SIG-M5 treated with dmso at 0.1 percent for 504 hours (cell line): ENCODE measurements around the gene PRKD3.

Experiments used
- DNase-seq: peaks from one replicate; lab custom pipeline; 2025; ENCODE audit not compliant: unreplicated experiment; lab: John Stamatoyannopoulos, UW

PRKD3 gene

DNA sequence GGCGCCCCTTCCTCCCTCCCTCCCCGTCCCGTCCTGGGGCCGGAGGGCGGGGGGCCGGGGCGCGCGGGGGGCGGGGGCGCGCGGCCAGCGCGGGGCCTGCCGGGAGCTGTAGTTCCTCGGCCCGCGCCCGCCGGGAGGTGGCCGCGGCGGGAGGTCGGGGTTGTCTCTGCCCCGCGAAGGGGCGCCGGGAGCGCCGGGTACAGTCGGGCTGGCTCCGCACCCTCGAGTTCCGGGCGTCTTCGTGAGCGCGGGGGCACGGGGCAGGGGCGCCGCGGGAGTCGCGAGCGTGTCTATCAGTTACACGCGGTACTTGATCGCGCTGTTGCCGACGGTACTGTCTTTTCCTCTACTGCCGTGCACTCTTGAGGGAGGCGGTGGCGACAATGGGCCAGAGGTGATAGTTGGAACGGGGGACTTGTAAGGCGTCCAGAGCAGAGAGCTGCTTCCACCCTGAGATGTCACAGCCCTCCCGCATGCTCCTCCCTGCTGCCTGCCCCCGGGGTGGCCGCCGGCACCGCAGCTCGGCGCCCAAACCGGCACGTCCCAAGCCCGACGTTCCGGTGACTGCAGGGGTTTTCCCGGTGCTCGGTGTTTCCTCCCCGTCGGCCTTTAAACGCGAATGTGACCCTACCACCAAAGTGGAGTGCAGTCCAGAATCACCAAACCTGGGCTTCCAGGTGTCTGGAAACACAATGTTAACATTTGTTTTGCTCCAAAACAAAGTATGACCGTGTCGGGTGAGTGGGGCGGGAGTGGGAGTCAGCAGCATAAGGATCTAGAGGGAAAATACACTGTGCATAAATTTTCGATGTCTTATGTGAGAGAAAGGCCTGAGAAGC, at the start of gene PRKD3:
PRKD3 (minus strand) TSS at position 48 of the 839 bp plus-strand sequence. CDS start 8,309 bp downstream, outside the sequence.
- DNase-seq = peak; percentile 57

DNA sequence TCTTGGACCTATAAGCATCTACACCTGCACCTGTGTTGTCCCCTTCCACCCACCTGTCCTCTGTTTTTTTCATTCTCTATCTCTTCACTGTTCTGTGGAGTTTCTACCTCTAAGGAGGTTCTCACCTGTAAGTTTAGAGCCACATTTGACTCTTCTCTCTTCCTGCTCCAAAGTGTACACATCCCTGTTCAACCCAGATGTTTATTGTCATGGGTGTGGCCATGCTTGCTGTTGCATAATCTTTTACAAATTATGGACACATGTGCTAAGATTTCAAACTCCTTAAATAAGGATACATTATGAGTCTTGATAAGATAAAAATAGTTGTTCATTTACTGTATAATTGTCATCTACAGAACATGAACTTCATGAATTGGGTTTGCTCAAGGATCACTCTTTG, 47.4 kb upstream of the PRKD3 start:
- DNase-seq = no peak

DNA sequence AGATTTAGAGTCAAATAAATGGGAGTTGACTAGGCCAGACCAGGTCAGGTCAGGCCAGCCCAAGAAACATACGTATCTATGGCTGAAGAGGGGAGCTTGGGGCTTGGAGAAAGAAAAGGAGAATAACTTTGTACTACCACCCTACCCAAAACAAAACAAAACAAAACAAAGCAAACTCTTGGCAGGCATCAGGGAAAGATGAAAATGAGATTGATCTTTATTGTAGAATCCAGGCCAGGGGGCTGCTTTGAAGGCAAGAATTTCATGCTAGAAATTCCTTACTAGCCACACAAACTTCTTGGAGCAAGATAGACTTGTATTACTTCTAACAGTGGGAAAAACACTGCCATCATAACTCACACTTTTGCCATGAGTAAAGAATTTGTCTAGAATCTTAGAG, 46.0 kb upstream of the PRKD3 start:
- DNase-seq = no peak

DNA sequence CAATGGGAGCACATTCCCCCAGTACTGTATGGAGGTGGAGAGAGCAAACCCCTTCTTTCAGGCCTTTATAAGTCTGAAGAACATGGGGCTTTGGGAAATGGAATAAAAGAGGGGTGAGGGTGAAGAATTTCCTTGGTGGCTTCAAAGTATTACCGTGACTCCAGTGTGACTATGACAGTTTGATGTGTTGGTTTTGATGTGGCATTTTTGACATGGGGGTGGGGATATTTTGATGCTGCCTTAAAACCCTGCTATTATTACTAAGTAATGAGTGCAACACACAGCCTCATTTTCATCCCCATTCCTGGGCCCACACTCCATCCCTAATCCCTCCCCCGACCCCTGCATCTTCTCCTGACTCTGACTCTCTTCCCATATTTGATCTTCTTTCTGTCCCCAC, 43.4 kb upstream of the PRKD3 start:
- no peak for DNase-seq

DNA sequence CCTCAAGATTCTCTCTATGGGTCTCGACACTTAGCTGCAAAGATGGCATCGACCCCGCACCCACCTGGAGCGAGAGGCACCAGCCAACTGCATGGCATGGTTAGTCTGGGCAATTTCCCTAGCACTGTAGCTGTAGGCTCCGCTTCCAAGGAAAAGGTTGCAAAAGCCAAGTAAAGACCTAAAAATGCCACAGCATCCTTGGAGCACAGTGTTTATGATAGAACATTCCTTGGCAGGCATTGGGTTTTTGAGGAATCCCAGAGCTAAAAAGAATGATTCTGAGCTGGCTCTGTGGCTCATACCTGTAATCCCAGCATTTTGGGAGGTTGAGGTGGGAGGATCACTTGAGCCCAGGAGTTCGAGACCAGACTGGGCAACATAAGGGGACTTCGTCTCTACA, 42.7 kb upstream of the PRKD3 start:
- DNase-seq = no peak

DNA sequence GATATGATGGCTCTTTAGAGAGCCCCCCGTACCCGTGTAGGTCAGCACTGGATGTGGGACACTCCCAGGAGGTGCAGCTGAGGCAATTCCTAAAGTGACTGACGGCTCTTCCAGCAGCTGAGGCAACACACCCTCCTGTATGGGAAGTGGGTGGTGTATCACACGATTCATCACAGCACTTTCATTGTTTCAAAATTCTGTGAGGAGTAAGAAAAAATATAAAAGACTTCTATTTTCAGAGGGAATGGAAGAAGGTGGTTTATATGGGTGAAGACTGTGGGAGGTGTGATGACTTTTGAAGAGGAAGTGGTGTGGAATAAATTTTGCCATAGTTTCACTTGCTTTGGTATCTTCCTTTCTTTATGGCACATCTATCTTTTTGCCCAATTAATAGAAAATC, 42.1 kb upstream of the PRKD3 start:
- peak; percentile 81 for DNase-seq

DNA sequence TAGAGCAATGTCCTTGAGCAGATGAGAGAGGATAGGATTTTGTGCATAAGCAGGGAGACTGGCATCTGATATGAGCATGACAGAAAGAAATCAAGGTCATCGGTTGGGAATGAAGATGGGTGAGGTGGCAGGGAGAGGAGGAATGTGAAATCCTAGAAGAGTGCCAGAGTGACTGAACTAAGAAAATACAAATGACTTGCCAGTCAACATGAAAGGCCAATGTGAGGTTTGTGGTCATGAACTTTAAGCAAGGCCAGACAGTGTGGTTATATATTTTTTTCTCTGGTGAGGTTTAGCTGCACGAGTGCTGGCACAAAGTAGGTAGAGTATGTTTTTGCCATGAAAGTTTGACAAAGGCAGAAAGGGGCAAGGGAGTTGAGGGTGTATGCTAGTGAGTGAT, 41.0 kb upstream of the PRKD3 start:
- DNase-seq = no peak

DNA sequence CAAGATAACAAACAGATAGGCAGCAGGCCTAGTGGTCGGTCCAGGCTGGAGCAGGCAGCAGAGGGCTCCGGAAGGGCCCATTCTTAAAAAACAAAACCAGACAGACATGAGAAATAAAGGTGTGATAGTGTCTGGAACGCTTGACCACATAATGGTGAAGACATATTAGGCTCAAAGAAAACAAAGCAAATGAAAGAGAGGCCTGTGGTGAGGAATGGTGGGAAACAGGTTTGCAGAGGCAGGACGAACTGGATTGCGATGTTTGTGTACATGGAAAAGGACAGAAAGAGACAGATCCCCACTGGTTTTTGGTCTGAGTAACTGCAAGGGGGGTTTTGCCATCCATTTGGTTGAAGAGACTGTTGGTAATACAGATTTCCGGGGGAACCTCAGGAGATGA, 39.7 kb upstream of the PRKD3 start:
- DNase-seq = no peak

DNA sequence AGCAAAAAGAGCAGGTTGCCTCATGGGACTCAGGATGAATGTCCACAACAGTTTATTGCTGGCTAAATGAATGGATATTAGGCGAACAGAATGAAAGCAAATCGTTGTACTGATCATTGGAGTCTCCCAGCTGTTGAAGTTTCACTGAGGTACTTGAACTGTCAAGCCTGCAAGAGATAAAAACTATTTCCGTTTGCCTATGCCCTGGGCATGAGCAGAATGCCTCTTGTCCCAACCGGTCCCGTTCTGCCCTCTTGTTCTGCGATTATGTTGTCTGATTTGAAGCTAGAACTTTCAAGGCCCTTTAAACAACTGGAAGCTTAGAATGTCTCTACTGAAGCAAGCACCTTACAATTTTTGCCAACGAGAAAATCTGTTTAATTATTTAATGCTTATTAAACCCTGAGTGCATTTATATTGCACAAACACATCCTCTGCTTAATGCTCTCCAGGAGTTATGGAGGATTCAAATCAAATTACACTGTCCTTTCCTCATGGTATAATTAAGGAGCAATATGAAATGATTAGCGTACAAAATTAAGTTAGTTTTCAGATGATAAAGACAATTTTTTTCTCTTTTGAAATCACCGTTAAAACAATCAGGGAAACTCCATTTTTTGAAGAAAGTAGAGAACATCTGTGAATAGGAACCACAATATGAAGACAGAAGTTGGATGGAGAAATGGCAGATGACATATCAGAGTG, 37.5 kb upstream of the PRKD3 start:
- DNase-seq = no peak

DNA sequence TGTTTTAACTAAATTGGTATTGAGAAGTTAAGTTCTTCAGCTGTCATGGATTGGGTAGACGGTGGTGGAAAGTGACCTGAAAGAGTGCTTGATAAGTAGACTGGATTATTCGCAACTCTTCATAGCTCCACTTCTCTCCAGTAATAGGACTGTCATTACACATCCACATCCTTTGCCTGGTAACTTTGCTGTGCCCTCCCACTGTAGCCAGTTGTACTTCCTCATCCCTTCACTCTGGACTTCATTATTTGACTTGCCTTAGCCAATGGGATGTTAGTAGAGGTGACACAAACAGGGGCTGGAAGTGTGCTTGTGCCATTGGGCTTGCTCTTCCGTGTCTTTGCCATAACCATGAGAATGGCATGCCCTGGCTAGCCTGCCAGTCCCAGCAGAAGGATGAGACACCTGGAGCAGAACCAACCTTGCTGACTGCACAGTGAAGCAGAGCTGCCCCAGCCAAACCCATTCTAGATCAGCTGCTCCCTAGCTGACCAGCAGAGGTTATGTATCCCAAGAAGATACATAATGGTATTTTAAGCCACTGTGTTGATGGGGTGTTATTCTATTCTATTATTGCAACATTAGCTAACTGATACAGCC, 36.7 kb upstream of the PRKD3 start:
- DNase-seq = peak; percentile 34

DNA sequence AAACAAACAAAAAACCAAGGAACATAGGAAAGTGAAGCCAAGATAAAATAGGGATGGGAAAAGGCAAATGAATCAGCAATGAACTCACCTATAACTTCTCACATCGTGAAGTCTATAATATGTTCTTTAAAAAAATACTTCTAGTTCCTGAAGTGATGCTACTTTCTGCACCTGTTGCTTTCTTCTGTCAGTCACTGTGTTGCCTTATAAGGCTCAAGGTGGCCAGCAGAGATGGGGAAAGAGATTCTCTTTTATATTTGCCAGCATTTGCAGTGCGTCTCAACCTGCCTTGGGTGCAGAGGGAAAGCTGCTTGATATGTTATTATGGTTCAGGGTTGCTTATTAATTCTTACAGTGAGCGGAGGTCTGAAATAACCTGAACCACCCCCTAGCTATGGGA, 33.8 kb upstream of the PRKD3 start:
- DNase-seq = no peak

DNA sequence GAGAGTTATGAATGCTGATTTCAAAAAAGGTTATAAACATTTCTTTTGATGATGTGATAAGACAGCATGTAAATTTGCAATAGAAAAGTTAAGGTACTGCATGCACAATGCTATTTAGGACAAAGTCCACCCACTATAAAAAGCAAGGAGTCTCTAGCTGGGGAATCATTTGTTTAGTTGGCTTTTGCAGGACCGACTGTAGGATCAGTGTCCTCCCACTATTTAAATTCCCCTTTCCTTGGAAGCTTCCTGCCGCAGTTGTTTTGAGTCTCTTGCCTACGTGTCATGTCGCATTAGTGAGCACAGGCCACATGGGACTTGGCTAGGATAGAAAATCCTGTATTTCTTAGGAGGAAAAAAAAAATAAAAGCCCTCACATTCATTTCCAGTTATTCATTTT, 32.9 kb upstream of the PRKD3 start:
- no peak for DNase-seq

DNA sequence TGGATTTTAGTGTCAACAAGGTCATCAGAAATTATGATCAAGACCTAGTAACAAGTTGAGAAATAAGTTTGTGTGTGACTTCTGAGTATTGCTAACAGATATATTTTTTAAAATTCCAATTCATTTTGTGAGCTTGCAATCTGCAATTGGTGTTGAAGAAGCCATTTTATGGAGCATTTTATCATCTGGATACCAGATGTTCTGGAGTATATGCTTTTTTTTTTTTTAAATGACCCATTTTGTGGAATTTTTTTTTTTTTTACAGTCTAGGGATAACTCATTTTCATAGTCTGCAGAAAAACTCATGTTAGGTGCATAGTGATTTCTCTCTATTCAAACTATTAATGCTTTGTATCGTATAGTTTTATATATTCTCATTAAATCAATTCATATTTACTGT, 32.4 kb upstream of the PRKD3 start:
- no peak for DNase-seq

DNA sequence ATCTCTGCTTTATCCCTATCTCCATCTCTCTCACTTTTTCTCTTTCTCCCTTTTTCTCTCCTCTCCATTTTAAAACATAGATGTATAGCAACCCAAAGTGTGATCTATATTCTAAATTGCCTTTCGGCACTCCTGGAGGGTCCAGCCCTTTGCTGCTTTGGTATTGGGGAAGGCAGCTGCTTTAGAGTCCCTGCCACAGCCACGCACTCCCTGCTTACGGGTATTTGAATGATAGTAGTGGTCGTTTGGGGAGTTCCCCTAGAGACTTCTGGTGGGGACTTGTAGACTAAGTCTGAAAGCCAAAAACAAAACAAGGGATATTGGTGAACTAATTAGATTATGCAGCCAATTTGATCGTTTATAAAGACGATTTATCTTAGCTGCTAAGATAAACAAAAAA, 31.7 kb upstream of the PRKD3 start:
- no peak for DNase-seq

DNA sequence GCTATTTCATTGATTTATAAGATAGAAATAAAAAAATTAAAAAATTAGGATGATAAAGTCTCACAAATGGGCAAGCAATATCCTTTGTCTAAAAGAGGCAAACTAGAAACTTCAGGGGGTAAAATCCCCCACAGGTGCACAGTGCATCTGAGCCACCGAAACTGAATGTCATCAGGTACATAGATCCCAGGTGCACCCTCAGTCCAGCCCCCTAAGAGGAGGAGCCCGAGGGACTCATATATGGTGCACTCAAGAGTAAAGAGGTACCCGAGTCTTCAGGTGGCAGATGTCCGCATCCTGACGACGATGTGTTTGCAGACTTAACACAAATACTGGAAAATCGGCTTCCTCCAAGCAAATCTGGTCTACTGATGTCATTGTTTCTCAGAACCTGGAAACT, 31.1 kb upstream of the PRKD3 start:
- DNase-seq = no peak

DNA sequence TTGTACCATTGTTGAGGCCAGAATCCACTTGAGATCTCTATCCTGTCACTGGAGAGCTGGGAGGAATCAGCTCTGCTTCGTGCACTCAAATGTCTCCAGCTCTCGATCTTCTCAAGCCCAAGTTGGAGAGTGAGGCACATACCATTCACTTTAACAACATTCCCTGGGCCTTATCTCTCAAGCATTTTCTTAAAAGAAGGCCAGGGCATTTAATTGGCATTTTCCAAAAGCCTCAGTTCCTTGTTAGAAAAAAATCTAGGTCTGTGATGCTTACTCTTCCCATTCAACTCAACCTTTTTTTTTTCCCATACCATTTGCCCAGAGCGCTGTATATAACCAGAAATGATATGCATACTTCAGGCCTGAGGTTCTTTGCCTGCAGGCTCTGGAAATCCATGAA, 29.9 kb upstream of the PRKD3 start:
- DNase-seq = no peak

DNA sequence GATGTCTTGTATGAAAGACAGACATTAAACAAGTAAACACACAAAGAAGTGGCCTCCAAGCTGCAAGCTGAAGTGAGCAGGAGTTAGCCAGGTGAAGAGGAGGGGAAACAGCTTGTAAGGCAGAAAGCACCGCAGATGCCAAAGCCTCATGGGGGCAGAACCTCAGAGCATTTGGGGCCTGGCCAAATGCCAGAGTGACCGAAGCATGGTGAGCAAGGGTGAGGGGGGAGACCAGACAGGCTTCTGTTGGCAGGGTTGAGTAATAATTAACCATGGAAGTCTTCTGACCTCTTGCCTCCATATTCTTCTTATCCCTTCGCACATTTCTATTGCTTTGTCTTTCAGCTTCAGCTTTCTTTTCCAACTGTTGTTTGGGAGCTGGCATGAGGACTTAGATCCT, 25.4 kb upstream of the PRKD3 start:
- DNase-seq = no peak

DNA sequence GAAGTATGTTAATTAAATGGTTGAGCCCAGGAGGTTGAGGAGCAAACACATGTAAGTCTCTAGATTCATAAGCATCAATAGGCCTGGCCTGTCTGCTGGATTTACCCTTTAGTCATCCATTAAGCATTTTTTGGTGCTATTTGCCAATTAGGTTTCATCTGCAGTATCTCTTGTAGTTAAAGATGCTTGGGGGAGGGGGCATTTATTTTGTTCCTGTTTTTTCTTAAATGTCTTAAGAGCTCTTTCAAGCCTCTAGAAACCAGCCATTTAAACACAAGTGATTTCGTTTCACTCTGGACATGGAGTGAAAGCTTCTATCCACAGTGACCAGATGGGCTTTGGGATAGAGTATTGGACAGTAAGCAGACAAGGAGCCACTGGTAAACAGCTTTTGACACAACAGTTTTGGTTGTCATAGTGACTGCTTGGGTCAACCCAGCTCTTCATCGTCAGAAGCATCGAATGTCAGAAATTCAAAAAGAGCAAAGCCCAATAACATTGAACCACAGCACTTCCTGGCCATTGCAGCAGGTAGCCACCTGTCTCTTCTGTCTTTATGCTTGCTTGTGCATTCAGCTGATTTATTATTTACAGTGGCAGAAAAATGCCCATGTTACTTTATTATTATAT, 24.7 kb upstream of the PRKD3 start:
- peak; percentile 30 for DNase-seq

DNA sequence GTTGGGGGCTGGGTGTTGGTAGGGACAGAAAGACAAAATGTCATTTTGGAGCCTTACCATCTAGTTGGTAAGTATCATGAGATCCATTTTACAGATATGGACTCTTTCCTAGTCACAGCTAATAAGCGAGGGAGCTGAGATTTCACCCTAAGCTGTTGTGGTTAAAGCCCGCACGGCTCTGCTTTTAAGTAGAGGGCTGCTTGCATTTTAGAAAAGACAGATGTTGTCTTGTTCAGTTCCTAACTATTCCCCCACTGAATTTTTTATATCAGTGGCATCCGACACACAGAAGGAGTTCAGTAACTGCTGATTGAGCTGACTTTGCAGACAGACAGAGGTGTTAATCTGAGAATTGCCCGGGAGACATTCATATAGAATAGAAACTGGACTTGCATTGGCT, 23.5 kb upstream of the PRKD3 start:
- DNase-seq = no peak

DNA sequence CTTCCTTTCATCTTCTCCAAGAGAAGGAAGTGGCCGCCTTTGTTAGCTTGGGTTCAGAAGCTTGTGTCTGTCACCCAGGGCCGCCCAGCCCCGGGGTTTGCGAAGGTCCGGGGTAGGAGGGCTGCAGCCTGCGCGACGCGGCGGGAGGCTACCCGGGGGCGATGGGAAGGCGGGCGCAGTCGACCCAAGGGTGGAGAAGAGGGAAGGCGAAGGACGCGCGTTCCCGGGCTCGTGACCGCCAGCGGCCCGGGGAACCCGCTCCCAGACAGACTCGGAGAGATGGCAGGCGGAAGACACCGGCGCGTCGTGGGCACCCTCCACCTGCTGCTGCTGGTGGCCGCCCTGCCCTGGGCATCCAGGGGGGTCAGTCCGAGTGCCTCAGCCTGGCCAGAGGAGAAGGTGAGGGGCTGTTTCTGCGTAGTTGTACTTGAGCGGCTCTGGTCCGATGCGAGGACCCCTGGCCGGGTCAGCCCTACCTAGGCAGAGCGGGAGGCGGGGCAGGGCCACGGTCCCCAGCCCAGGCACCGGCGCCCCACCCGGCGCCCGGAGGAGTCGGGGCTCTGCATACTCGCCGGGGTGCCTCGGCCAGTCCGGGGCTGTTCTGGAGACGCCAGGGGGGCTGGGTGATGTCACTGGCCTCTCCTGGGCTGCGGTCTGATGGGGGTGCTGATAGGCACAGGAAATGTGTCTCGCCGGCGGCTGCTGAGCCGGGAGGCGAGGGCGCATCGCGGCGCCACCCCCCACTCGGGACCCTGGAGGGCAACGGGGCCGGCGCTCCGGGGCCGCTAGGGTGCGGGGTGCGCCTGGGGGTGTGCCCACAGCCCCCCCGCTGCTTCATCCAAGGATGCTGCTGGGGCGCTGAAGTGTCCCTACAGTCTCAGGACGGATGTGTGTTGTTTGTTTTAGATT, 20.1 kb upstream of the PRKD3 start, which contains the start of gene QPCT:
QPCT (plus strand) TSS at position 178 of the 909 bp plus-strand sequence; CDS start at position 280, 102 bp downstream.
- no peak for DNase-seq
